ENCODE data around the gene NAGK.

NAGK gene

GRCh38 chr2:71117063-71117462, 48.6 kb downstream of the NAGK start:
- no peak for DNase-seq

GRCh38 chr2:71120195-71120594, 51.7 kb downstream of the NAGK start:
- DNase-seq, result no peak

GRCh38 chr2:71121479-71121878, 53.0 kb downstream of the NAGK start:
- DNase-seq, result no peak

- no peak for DNase-seq
Measured at GRCh38 chr2:71122387-71123298, 54.2 kb downstream of the NAGK start.

- DNase-seq, result no peak
Measured at GRCh38 chr2:71125506-71126294, 57.3 kb downstream of the NAGK start.

GRCh38 chr2:71126957-71127356, 58.5 kb downstream of the NAGK start:
- no peak for DNase-seq

Measured in stimulated activated CD4-positive, alpha-beta T cell treated with anti-CD3 and anti-CD28 coated beads, Interleukin-1b, Interleukin-23, amount 100 ng/mL, for 48 hours (primary cell).